Stomach smooth muscle (tissue), 2 donors: Measurements from ENCODE around the gene LAPTM4A.

Source experiments
- H3K27ac ChIP-seq: one replicate; pipeline ENCODE4 v1.7.0; 2013; ENCODE audit warnings: mild to moderate bottlenecking, low read length, inconsistent platforms
- H3K27me3 ChIP-seq, 2 donors: one replicate each; pipeline ENCODE4 v1.7.0; 2013; ENCODE audit warnings: low read length in 2 of 2; ENCODE audit not compliant: insufficient read depth in 2 of 2, control insufficient read depth in 1 of 2
- H3K36me3 ChIP-seq, 2 donors: one replicate each; pipeline ENCODE4 v1.7.0; 2013; ENCODE audit warnings: low read length in 2 of 2; ENCODE audit not compliant: control insufficient read depth in 2 of 2, insufficient read depth in 2 of 2
- H3K4me1 ChIP-seq: one replicate; pipeline ENCODE4 v1.7.0; 2013; ENCODE audit warnings: low read length; ENCODE audit not compliant: control insufficient read depth, insufficient read depth
- H3K4me3 ChIP-seq, 2 donors: one replicate each; pipeline ENCODE4 v1.7.0; 2013; ENCODE audit warnings: low read length in 2 of 2
- H3K9ac ChIP-seq, 2 donors: one replicate each; pipeline ENCODE4 v1.7.0; 2013; ENCODE audit warnings: low read length in 2 of 2, mild to moderate bottlenecking in 1 of 2
- H3K9me3 ChIP-seq, 2 donors: one replicate each; pipeline ENCODE4 v1.7.0; 2013; ENCODE audit warnings: low read length in 2 of 2; ENCODE audit not compliant: control insufficient read depth in 2 of 2
- donor health status: healthy.
- donor health status: Pancreatic carcinoma.

LAPTM4A gene

GRCh38 chr2:20062615-20063545, 11.5 kb upstream of the LAPTM4A start:
- Histone ChIP-seq H3K4me3 (no peak overlapping the region), H3K9me3 (no peaks in the 10 kb centered on the region), H3K27ac (peak overlapping the region; percentile 49), H3K9ac (peak overlapping the region in 1 of 2 donors; percentile 3), H3K36me3 (no peaks in the 10 kb centered on the region), H3K27me3 (no peaks in the 10 kb centered on the region), H3K4me1 (peaks cover 18% of the 10 kb centered on the region)

GRCh38 chr2:20061940-20062339, 10.5 kb upstream of the LAPTM4A start:
- H3K9ac ChIP-seq: no peak overlapping the region
- peak overlapping the region; percentile 49 for H3K27ac ChIP-seq
- no peaks in the 10 kb centered on the region for H3K27me3 ChIP-seq
- peaks cover 18% of the 10 kb centered on the region for H3K4me1 ChIP-seq
- H3K4me3 ChIP-seq: no peak overlapping the region
- no peaks in the 10 kb centered on the region for H3K36me3 ChIP-seq
- H3K9me3 ChIP-seq: no peaks in the 10 kb centered on the region

- H3K27me3 ChIP-seq: no peaks in the 10 kb centered on the region
- H3K9me3 ChIP-seq: no peaks in the 10 kb centered on the region
- H3K4me1 ChIP-seq: peaks cover 17% of the 10 kb centered on the region
- no peaks in the 10 kb centered on the region for H3K36me3 ChIP-seq
- H3K9ac ChIP-seq: no peak overlapping the region
- no peak overlapping the region for H3K27ac ChIP-seq
- no peak overlapping the region for H3K4me3 ChIP-seq
Measured at GRCh38 chr2:20061476-20061875, 10.0 kb upstream of the LAPTM4A start.

GRCh38 chr2:20060106-20060505, 8.7 kb upstream of the LAPTM4A start:
- Histone ChIP-seq H3K27ac (no peak overlapping the region), H3K36me3 (no peaks in the 10 kb centered on the region), H3K9me3 (no peaks in the 10 kb centered on the region), H3K9ac (no peak overlapping the region), H3K27me3 (no peaks in the 10 kb centered on the region), H3K4me3 (no peak overlapping the region), H3K4me1 (peaks cover 9% of the 10 kb centered on the region)

- no peak overlapping the region for H3K4me3 ChIP-seq
- no peaks in the 10 kb centered on the region for H3K27me3 ChIP-seq
- no peak overlapping the region for H3K27ac ChIP-seq
- H3K9ac ChIP-seq: no peak overlapping the region
- no peaks in the 10 kb centered on the region for H3K36me3 ChIP-seq
- no peaks in the 10 kb centered on the region for H3K9me3 ChIP-seq
- H3K4me1 ChIP-seq: peaks cover 8% of the 10 kb centered on the region
Measured at GRCh38 chr2:20057268-20057667, 5.8 kb upstream of the LAPTM4A start.

- Histone ChIP-seq H3K36me3 (no peaks in the 10 kb centered on the region), H3K4me3 (no peak overlapping the region), H3K9ac (no peak overlapping the region), H3K9me3 (no peaks in the 10 kb centered on the region), H3K27me3 (no peaks in the 10 kb centered on the region), H3K27ac (no peak overlapping the region), H3K4me1 (peaks cover 5% of the 10 kb centered on the region)
Measured at GRCh38 chr2:20054931-20055330, 3.5 kb upstream of the LAPTM4A start.

GRCh38 chr2:20054119-20054518, 2.7 kb upstream of the LAPTM4A start:
- peaks cover 5% of the 10 kb centered on the region for H3K4me1 ChIP-seq
- no peaks in the 10 kb centered on the region for H3K36me3 ChIP-seq
- H3K27ac ChIP-seq: no peak overlapping the region
- no peak overlapping the region for H3K4me3 ChIP-seq
- H3K27me3 ChIP-seq: no peaks in the 10 kb centered on the region
- H3K9me3 ChIP-seq: no peaks in the 10 kb centered on the region
- H3K9ac ChIP-seq: no peak overlapping the region

- peak overlapping the region; percentile 99 for H3K27ac ChIP-seq
- H3K9me3 ChIP-seq: no peaks in the 10 kb centered on the region
- no peaks in the 10 kb centered on the region for H3K36me3 ChIP-seq
- H3K27me3 ChIP-seq: no peaks in the 10 kb centered on the region
- peak overlapping the region in 1 of 2 donors; percentile 99 for H3K9ac ChIP-seq
- H3K4me3 ChIP-seq: peak overlapping the region; percentile 93 to 97
- peaks cover 8% of the 10 kb centered on the region for H3K4me1 ChIP-seq
Measured at GRCh38 chr2:20052861-20053281, 1.4 kb upstream of the LAPTM4A start.

- Histone ChIP-seq H3K27me3 (no peaks in the 10 kb centered on the region), H3K4me1 (peaks cover 8% of the 10 kb centered on the region), H3K27ac (peak overlapping the region; percentile 99), H3K4me3 (peak overlapping the region; percentile 93 to 97), H3K9me3 (no peaks in the 10 kb centered on the region), H3K36me3 (no peaks in the 10 kb centered on the region), H3K9ac (peak overlapping the region; percentile 98 to 99)
Measured at GRCh38 chr2:20052229-20052851, 912 bp upstream of the LAPTM4A start.

GRCh38 chr2:20050646-20051531, 539 bp downstream of the LAPTM4A start:
- Histone ChIP-seq H3K36me3 (no peaks in the 10 kb centered on the region), H3K9ac (peak overlapping the region; percentile 98 to 99), H3K27ac (peak overlapping the region; percentile 99), H3K9me3 (no peaks in the 10 kb centered on the region), H3K4me1 (peaks cover 8% of the 10 kb centered on the region), H3K4me3 (peak overlapping the region; percentile 93 to 97), H3K27me3 (no peaks in the 10 kb centered on the region)
